Germinal center (tissue), 1 donor: ENCODE measurements around the gene SEC11A.
A peak's percentile ranks its signal among the peaks of the same experiment; 100 is the strongest.
"Not testable (repeated sequence)": the region's sequence is repeated elsewhere in the genome, so short reads cannot be mapped to it uniquely, and the experiment has no call there.

Experiments
- DNase-seq: peaks from one replicate; pipeline ENCODE4 v3.0.0; 2012; ENCODE audit warnings: mixed read lengths, low spot score

SEC11A gene

DNA sequence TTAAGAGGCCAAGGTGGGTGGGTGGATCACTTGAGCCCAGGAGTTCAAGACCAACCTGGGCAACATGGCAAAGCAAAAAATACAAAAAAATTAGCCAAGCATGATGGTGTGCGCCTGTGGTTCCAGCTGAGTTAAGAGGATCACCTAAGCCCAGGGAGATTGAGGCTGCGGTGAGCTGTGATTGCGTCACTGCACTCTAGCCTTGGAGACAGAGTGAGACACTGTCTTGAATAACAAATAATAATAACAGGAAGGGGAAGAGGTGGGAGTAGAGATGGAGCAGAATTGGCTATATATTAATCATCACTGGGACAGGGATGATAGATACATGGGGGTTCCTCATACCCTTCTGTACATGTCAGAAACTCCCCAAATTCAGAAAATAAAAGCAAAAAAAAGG lies 34.1 kb downstream of the SEC11A start:
- no peak for DNase-seq

DNA sequence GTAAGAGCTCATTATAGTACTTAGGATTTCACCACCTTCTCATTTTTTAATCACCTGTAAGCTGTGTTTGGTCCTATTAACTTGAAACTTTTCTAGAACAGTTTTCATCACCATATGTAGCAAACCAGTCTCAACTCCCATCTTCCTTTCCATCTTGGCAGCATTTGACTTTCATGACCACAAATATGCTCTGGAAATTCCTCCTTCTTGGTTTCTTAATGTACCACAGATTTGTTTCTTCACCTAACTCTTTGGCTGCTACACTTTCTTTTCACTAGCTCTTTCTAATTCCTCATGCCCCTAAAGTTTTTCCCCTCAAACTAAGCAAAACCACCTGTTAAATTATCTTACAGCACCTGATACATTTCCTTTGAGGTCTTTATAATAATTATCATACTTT lies 44.7 kb downstream of the SEC11A start:
- DNase-seq = no peak

DNA sequence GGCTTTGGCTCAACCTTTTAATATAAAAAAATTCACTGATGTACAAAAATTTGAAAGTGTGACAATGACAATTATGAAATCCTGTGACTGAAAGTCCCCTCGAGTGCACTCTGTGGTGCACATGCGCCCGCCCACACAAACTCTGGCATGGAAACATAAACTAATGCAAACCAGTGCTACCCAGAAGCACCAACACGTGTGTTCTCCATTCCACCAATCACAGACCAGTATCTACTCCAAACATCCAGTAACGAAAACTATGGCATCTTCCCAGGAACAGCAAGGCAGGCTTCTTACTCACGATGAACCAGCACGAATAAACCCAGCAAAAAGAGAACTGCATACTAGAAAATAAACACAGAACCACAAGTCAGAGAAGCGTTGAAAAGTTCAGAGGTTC lies 46.2 kb downstream of the SEC11A start:
- DNase-seq = no peak

DNA sequence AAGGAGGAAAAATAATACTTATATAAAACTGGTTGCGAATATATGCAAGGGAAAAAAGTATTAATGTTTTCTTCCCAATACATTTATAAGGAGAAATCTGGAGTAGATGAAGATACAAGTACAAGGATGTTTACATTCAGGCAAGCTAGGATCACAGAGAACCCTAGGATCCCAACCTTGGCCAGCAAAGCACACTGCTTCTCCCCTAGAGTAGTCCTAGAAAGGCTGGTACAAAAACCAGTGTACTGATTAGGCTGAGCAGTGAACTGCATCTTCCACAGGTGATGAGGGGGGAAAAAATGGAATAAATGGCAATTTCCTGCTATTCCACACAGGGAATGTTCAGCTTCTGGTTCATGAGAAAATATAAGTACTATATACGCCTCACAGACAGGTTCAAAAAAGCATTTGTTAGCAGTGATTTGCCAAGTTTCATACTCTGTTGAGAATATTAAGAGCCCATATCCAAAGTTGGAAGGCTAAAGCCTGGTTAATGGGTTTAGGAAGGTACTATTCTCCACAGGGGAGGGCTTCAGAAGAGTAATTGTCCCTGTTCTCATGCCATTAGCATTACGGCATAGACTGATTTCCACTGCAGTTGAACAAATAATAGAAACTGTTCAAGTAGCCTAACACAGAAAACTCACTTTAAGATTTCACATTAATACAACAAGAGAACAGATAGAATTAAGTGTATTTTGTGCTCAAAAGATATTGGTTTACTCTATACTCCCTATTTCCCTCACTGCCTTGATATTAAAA lies 47.5 kb downstream of the SEC11A start:
- no peak for DNase-seq

DNA sequence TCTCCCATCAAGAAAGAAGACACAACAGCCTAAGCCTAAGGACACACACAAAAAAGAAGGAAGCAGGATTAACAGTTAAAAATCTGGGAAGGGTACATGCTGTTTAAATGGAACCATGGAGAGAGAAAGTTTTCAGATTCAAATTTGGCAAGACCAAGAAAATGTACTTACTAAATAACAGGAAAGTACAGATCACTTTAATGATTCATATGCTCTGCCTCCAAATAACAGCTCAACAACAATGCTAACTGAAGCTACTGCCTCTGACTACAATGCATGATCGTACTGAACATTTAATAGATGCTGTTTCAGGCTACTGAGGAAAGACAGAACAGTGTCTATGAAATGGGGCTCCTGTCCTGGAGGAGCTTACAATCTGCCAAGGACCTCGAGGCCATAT lies 49.6 kb downstream of the SEC11A start:
- DNase-seq = no peak

DNA sequence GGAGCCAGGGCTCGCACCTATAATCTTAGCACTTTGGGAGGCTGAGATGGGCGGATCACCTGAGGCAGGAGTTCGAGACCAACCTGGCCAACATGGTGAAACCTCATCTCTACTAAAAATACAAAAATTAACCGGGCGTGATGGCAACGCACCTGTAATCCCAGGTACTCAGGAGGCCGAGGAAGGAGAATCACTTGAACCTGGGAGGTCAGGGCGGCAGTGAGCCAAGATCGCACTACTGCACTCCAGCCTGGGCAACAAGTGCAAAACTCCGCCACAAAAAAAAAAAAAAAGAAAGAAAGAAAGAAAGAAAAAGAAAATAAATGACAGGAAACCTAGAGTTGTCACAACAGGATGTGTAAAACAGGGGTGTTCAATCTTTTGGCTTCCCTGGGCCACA lies 54.9 kb downstream of the SEC11A start:
- no peak for DNase-seq

DNA sequence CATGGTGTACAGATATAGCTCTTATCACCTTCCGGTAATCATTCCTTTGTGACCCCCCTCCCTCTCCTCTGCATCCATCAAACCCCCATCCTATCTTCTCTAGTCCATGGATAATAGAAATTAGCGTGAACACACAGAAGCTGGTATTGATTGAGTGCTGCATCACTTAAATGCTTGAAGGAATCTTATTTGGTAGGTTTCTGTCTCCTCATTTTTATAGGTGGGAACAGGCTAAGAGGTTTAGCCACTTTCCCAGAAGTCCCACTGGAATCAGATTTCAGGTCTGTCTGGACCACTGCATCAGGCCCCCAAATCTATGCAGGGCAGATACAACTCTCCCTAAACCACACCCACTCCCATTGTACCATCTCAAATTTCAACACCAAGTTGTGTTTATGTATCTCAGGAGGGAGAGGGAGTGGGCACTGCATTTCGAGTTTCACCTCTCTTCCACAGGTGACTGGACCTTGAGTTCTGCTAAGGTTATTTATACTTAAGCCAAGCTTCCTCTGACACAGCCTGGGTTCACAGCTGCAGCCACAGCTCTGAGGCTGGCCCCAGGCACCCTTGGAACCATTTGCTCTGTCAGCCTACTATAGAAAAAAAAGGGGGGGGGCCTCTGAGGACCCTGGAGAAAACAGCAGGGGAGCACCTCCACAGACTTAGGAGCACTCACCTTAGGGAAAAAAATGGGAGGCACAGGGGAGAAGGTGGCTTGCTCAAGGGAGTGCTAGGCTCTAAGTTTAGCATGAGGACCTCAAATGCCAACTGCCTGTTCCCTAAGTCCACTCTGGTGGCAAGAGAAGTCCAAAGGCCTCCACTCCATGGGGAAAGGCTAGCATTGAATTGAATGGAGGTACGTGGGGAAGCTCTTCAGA lies 55.8 kb downstream of the SEC11A start:
- no peak for DNase-seq

DNA sequence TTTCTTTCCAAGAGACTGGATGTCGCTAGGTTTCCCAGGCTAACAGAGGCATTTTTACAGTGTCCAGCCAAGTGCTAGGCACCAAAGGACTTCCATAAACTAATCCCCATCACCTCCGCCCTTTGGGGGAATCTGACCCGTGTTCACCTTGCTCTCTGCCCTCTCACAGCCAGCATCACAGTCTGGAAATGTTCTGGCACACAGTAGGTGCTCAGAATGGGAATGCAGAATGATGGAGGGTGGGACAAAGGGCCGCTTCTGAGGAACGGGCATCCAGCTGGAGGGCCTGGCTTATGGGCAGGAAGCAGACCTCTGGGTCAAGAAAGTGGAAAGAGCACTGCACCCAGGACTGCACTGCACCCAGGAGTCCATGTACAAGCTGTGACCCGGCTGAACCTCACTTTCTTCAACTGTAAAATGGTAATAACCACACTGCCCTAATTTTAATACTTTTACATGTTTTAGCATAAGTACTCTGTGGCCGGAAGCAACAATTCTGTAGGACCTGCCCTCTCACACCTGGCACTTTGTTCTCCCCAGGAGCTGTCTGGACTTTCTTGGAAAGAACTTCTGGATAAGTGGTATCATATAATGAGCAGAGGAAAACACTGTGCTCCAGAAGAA lies 57.0 kb downstream of the SEC11A start:
- no peak for DNase-seq

DNA sequence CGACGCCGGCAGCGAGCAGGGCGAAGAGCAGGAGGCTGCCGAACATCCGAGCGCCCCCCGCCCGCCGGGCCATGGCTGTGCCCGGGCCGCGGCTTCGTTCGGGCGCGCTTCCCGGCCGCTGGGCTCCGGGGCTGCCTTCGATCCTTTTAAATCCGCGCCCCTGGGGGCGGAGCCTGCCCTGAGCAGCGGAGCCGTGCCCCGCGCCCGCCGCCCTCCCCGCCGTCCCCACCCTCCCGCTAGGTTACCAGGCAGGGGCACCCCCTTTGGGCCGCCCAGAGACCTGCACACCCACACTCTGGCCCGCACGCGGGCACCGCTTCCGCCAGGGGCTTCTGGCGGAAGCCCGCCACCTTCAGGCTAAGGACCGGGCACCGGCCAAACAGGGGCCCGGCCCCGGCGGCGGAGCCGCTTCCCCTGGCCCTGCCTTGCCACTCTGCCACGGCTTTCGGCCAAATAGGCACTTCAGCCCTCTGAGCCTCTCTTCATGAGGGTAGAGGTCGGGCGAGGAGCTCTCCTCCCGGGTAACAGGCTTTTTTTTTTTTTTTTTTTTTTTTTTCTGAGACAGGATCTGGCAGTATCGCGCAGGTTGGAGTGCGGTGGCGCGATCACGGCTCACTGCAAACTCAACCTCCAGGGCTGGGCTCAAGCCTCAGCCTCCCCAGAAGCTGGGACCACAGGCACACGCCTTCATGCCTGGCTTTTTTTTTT lies 57.7 kb downstream of the SEC11A start, which contains the start of gene NMB:
NMB (minus strand) TSS at position 120 of the 708 bp plus-strand sequence; CDS start at position 73, 47 bp downstream.
- peak; percentile 93 for DNase-seq

DNA sequence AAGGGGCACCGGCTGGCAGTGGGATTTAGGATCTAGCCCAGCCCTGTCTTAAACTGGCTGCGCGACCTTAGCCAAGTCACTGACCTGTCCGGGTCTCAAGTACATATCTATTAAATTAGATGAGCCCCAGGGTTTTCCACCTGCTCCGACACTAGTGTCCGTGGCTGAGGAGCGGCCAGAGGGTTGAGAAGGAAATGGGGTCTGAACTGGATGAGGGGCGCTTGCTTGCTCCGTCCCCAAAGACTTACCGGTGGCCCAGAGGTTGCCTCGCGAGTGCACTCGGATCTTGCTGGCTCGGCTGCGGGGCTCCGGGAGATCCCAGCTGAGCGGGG lies 58.2 kb downstream of the SEC11A start:
- no peak for DNase-seq

DNA sequence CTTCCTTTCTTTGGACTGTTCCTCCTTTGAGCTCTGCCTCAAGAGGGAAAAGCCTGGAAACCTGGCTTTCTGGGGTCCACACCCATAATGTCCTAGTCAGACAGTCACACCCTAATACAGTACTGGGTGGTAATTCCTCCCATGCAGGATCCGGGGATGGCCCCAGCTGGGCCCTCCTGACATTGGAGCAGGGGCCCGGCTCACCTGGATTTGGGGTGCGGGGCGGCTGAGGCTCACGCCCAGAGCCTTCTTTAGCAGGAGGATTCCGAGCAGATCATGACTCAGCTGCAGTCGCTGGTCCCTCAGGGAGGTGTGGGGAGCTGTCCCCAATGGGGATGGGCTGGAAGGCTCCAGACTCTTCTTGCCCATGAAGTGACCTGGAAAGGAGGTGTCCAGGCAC lies 59.0 kb downstream of the SEC11A start:
- DNase-seq = no peak

DNA sequence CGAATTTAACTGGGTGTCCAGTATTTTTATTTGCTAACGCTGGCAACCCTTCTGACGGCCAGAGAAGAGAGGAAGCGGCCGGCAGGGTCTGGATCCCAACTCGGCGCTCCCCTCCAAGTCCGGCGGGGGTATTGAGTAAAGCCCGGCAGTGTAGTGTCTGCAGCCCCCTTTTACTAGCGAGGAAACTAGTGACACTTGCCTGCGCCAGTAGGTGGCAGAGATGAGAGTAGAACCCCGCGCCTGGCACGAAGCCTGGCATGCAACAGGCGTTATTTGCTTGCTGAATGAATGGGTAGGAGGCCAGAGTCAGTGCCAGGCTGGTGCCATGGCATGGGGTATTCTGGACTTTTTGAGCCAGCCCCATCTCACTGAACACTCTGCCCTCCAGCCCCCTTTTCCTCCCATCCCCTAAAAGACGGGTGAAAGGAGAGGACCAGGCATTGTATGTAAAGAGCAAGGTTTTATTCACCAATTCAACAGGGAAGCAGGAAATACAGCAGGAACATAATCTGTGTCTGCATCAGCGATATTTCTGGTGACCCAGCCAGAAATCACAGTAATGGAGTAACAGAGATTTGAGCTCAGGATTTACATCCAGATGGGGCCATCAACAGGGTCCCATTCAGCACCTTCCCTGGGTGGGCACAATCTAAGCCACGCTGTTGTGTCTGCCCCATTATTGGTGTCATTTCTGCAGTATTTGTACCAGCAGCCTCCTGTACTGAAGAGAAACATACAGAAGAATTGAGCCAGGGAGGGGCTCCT lies 61.1 kb downstream of the SEC11A start:
- DNase-seq = peak; percentile 78

DNA sequence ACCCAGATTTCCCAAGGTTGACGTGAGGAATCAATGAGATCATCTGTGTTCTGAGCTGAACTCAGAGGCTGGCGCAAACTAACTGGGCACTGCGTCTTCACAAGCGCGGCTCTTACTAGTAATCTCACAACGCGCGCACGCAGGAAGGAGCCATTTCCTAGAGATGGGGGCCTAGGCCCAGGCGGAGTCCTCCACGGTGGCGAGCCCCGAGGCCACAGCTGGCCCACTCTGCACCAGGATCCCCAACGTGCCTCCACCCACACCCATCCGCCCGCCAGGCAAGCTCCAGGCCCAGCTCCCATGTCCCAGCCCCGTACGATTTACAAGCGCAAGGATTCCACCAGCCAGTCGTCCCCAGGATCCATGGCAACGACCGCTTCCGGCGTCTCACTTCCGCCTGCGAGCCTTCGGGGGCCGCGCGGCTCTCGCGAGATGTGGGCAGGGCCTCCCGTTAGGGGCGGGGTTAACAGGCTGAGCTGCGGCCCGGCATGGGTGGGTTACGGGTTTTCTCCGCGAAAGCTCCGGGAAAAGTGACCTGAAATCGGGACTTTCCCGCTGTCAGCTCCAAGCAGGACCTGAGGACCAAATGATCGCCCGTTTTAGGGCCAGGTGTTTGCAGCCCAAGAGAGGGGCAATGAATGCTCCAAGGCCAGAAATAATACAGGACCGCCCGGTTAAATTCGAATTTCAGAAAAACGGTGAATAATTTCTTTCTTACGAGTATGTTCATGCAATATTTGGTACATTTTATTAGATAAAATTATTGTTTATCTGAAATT lies 61.8 kb downstream of the SEC11A start, which contains the start of gene WDR73:
WDR73 (minus strand) TSS at position 374 of the 779 bp plus-strand sequence; CDS start at position 365, 9 bp downstream.
- peak; percentile 89 for DNase-seq

DNA sequence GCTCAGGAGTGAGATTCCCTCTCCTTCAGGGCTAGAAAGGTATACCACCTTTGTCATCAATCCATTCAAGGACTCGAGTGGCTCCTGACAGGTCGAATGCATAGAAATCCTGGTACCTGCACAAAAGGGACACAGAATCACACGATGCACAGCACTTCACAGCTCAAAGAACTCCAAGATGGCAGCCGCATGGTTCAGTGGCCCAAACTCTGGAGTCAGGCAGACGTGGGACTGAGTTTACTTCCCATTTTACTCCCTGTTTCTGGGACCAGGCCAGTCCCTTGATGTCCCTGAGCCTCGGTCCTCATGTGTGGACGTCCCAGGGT lies 62.4 kb downstream of the SEC11A start:
- no peak for DNase-seq

DNA sequence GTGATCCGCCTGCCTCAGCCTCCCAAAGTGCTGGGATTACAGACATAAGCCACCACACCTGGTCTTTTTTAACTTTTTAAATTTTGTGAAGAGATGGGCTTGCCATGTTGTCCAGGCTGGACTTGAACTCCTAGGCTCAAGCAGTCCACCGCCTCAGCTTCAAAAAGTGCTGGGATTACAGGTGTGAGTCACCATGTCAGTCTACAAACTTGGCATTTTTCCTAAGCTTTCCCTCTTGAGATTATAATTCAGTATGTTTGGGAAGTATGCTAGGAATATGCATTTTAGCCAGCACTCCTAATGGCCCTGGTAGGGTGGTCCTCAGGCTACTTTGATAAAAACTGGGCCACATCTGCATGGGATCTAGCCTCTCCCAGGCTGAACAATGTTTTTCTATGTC lies 66.2 kb downstream of the SEC11A start:
- no peak for DNase-seq

DNA sequence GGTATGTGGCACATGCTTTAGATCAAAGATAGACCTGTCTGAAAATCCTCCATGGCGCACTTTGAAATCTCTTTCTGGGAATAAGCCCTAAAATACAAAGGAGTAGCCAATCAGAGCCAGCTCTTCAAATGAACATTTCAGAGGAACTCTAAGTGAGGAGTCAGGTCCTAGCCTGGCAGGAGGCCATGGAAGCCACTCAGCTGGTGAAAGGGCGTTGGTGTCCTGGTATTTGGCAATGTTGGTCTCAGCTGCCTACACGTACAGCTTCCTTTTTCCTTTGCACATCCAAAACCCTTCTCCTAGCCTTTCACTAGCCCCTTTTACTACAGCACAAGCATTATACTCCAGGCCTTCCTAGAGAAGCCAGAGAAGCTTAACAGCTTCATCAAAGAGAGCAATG lies 67.4 kb downstream of the SEC11A start:
- DNase-seq = no peak

DNA sequence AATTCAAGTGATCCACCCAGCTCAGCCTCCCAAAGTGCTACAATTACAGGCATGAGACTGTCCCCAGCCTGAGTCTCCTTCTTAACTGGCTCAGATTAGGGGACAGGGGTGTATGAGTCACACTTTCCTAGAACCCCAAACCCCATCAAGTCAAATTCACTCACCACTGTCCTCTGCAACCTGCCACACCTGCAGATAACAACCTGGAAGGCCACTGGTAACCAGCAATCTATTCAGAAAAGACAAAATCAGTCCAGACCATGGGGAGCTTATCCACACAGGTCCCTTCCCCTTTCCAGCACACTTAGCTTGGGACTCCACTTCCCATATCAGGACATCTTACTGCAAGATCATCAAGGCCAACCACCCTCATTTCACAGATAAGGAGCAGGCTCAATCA lies 68.2 kb downstream of the SEC11A start:
- DNase-seq = no peak

DNA sequence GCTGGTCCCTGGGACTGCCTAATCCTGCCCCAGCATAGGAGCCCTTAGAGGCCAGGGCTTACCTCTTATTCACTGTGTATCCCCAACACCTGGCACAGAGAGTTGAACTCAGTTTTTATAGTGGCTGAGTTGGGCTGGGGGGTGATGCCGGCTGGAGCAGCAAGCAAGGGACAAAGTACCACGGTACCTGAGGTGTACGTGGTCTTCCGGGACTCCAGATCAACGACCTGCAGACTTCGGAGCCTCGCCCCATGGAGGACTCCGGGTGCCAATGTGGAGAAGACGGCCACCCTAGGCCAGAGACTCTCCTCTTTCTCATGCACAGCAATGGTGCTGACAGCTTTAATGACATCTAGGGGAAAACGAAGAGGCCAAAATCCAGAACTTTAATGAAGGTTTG lies 69.9 kb downstream of the SEC11A start:
- DNase-seq = no peak

DNA sequence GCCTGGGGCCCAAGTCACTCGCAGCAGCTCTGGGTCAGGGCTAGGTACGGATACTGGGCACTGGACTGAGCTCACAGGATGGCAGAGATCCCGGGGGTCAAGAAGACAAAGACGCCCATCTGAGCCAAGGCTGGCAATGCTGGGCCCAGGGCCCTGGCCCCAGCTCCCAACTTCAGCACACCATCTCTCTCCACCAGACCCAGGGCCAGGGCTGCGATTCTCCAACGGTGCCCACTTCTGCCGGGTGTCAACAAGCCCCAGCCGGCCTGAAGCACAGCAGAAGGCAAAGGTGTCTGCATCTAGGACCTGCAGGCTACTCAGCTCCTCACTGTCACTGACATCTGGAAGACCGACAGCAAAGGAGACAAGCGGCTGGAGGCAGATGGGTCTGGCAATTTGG lies 70.4 kb downstream of the SEC11A start:
- no peak for DNase-seq

DNA sequence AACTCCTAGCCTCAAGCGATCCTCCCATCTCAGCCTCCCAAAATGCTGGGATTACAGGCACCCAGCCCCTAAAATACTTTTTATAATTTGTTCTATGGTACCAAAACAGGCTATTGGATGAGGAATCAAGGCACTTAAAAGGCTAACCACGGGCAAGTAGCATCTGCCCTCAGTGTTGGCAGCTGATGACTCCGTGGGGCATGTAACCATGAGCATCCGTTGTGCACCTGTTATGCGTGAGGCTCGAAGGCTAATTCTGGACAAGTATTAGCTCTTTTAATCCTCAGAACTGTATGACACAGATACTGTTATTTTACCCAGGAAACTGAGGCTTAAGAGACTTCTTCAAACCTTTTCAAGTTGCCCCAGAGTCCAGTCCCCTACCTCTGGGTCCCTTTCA lies 72.1 kb downstream of the SEC11A start:
- no peak for DNase-seq

DNA sequence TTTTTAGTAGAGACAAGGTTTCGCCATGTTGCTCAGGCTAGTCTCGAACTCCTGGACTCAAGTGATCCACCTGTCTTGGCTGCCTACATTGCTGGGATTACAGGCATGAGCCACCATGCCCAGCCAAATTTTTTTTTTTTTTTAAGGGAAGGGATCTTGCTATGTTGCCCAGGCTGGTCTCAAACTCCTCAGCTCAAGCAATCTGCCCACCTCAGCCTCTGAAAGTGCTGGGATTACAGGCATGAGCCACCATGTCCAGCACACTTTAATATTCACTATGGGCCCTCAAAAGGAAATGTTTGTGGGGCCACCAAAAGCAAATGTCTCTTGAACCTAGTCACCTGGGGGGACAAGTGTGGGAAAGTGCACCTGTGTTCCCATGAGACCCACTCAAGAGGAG lies 73.3 kb downstream of the SEC11A start:
- not testable (repeated sequence) for DNase-seq
